ENCODE results near the gene AHNAK. TPM values are rescaled to one million over a fixed set of nuclear protein-coding genes. Genes with fewer than 3 reads are reported as not detected.

The AHNAK gene
- total and polyA plus RNA-seq, 2 of the 8 experiments (the other 6 are each of a cell fraction or from before 2014, with no cell fraction given) = 2.0 to 5.8 TPM

- TF ChIP-seq CBX5 (IDR thresholded peaks at IDR 0.05; ENCODE audit: low read depth, low read length) = no peak
- no peak for TF ChIP-seq BRCA1 (IDR thresholded peaks at IDR 0.05; ENCODE audit: low read depth, low read length)
- no peak for TF ChIP-seq GABPA (IDR thresholded peaks at IDR 0.05; ENCODE audit: borderline replicate concordance, insufficient read depth, low read length)
Observed at GRCh38 chr11:62404435-62404834, 142.2 kb downstream of the AHNAK start (continued).
